Left colon (tissue), 2 donors: Measurements from ENCODE around the gene KHDC3L. TPM values are rescaled to one million over a fixed set of nuclear protein-coding genes. Genes with fewer than 3 reads are reported as not detected.

Experiments used
- ATAC-seq: fragments of 200-7000 bp; cut with Tn5 transposase; one replicate; pipeline ENCODE4 v1.9.1; 2020; ENCODE audit warnings: mild to moderate bottlenecking, moderate library complexity
- DNase-seq, 2 donors: peaks; one replicate each; pipeline ENCODE4 v3.0.0-alpha.2; 2020
- intact Hi-C, 2 donors: fragments of 100-400 bp; cut with DNase I in 1 of 2; cut with micrococcal nuclease in 1 of 2; formaldehyde crosslinking; loops; one replicate each; pipeline versions ENCODE4 v1.11.2 to v1.14.0; 2022; cut with DNase I, micrococcal nuclease
- total RNA-seq, 2 donors: library from RNA; stranded (reverse); fragmentation: NEBNext Ultra II Directional; extraction: Animal tissue kit (Norgen Biotek cat#: 25700); gene quantifications; one replicate each; pipeline ENCODE4 v1.2.1, GENCODE V29; 2021
- donor health status: DM: no; HTN: no; CAD: no.
- donor health status: DM: yes; HTN: yes; CAD: no.

KHDC3L gene
- total RNA-seq, 2 donors from 2014 or later, result not detected

- no peak for DNase-seq
- ATAC-seq, result no peak
- intact Hi-C loops, result no loop called here
Observed at GRCh38 chr6:73409395-73409794, 46.9 kb downstream of the KHDC3L start.

GRCh38 chr6:73413102-73413501, 50.6 kb downstream of the KHDC3L start:
- intact Hi-C loops, result no loop called here
- DNase-seq, result no peak
- ATAC-seq, result no peak

Other genes starting within 250 kb of the KHDC3L start
- not detected for gene KHDC1L, start 137.2 kb upstream of the KHDC3L start, total RNA-seq
- 1 to 10 TPM; 1.0 to 1.2 TPM for gene KHDC1, start 99.5 kb upstream of the KHDC3L start, total RNA-seq
- gene DPPA5, start 8.4 kb upstream of the KHDC3L start, total RNA-seq, result not detected
- not detected for gene OOEP, start 7.2 kb downstream of the KHDC3L start, total RNA-seq
- gene DDX43, start 32.2 kb downstream of the KHDC3L start, total RNA-seq, result under 1 TPM; 0.22 to 0.46 TPM
- gene CGAS, start 89.6 kb downstream of the KHDC3L start, total RNA-seq, result 1 to 10 TPM; 2.9 to 3.2 TPM
- gene MTO1, start 99.1 kb downstream of the KHDC3L start, total RNA-seq, result 10 to 100 TPM; 20.3 to 23.1 TPM
- 1,000 to 10,000 TPM; 6,801 to 8,079 TPM for gene EEF1A1, start 158.4 kb downstream of the KHDC3L start, total RNA-seq